AG10803 (cell line): ENCODE results near the gene CYTIP.

Experiments used
- DNase-seq: peaks from one replicate; pipeline ENCODE4 v3.0.0; 2010; ENCODE audit warnings: low read depth
- H3K4me3 ChIP-seq: 2 replicates; pipeline ENCODE4 v1.5.1; 2011; ENCODE audit warnings: mild to moderate bottlenecking, low read length, control low read depth
- CTCF ChIP-seq: conservative IDR thresholded peaks from 2 replicates; pipeline ENCODE4 v1.5.1; 2011; ENCODE audit warnings: mild to moderate bottlenecking, low read length, control low read depth, inconsistent platforms

The CYTIP gene

GRCh38 chr2:157438863-157439823 lies 4.7 kb downstream of the CYTIP start:
- peak; percentile 44 for DNase-seq
- no peak for TF ChIP-seq CTCF
- H3K4me3 ChIP-seq, result no peak overlapping the region

- no peak for TF ChIP-seq CTCF
Measured at GRCh38 chr2:157433394-157433793, 10.5 kb downstream of the CYTIP start.

GRCh38 chr2:157432475-157433106 lies 11.3 kb downstream of the CYTIP start:
- no peak for TF ChIP-seq CTCF
- DNase-seq, result no peak
- H3K4me3 ChIP-seq, result no peak overlapping the region

More at GRCh38 chr2:157433394-157433793, 10.5 kb downstream of the CYTIP start:
- H3K4me3 ChIP-seq, result no peak overlapping the region
- no peak for DNase-seq

- no peak for DNase-seq
- TF ChIP-seq CTCF, result no peak
- no peak overlapping the region for H3K4me3 ChIP-seq
Measured at GRCh38 chr2:157431176-157431575, 12.7 kb downstream of the CYTIP start.

- no peak for TF ChIP-seq CTCF
- no peak for DNase-seq
- H3K4me3 ChIP-seq, result no peak overlapping the region
Measured at GRCh38 chr2:157428500-157429175, 15.3 kb downstream of the CYTIP start.

- no peak for TF ChIP-seq CTCF
- H3K4me3 ChIP-seq, result no peak overlapping the region
- DNase-seq, result no peak
Measured at GRCh38 chr2:157427922-157428303, 16.0 kb downstream of the CYTIP start.
